ENCODE results near the gene KRT76.

- TF ChIP-seq POLR2A (IDR thresholded peaks at IDR 0.05): no peak
- no peak for TF ChIP-seq CTCF (IDR thresholded peaks at IDR 0.05 in 4 of 5, conservative IDR thresholded peaks at IDR 0.05 in 1 of 5)
These were observed 5.6 kb downstream of the KRT76 start for GRCh38 chr12:52771505-52771904.

All from gastrocnemius medialis (tissue), 4 donors.